ENCODE data around the gene PCDHGA1.
A peak's percentile ranks its signal among the peaks of the same experiment; 100 is the strongest.

Gene PCDHGA1

DNA sequence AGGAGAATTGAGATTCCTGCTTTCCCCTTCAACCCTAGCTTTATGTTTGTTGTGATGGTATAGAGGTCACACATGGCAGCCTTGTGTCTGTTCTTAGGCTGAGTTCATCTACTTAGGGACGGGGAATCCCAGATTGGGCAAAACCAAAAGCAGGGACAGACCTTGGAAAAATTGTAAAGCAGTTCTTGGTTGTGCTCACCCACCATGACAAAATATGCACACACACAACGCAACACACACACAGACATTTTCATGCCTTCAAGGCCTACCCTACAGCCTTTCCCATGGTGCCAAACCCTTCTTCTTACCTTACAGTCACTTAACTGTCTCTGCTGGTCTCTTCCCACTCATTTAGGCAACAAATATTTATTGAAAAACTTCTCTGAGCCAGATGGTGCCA, 173.4 kb downstream of the PCDHGA1 start:
- H3K9me3 ChIP-seq (ENCODE audit: control insufficient read depth, insufficient read depth, low read length): no peaks in the 10 kb centered on the region
- TF ChIP-seq EZH2phosphoT487 (IDR thresholded peaks at IDR 0.05; ENCODE audit: borderline replicate concordance, low read length): no peak
- peaks cover 33% of the 10 kb centered on the region for H3K79me2 ChIP-seq (ENCODE audit: control insufficient read depth, low read length)
- H3F3A ChIP-seq (ENCODE audit: control insufficient read depth, insufficient read depth): peaks cover 36% of the 10 kb centered on the region
- H3K27me3 ChIP-seq (ENCODE audit: control insufficient read depth, low read length): no peaks in the 10 kb centered on the region
- H3K4me1 ChIP-seq (ENCODE audit: control insufficient read depth, low read length): peaks cover 58% of the 10 kb centered on the region
- peak overlapping the region; percentile 100 for H3K27ac ChIP-seq (ENCODE audit: low read depth, low read length)
- peak overlapping the region; percentile 97 for H3K4me2 ChIP-seq (ENCODE audit: low read length)
- no peaks in the 10 kb centered on the region for H3K9me2 ChIP-seq (replicated peaks; ENCODE audit: control insufficient read depth, low read length)
- peak overlapping the region; percentile 43 for H3K4me3 ChIP-seq (ENCODE audit: low read length)
- H4K20me1 ChIP-seq (ENCODE audit: control insufficient read depth, insufficient read depth, low read depth, low read length): no peaks in the 10 kb centered on the region
- peaks cover 67% of the 10 kb centered on the region for H3K36me3 ChIP-seq (ENCODE audit: control insufficient read depth, low read length)

DNA sequence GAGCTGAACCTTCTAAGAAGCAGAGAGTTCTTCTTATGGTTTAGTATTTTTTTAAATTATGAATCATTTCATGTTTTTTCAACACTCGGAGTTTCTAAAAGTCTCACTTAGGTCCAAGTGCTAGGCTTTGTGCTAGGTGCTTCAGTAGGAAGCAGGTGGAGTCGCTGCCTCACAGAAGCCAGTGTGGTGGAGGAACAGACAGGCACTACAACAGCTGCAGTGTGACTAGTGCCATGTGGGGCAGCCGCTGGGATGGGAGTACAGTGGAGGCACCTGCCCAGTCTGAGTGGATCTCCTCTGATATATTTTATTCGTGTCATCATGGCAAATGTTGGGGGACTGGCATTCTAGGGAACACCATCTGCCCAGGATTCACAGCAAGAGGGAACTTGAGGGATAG, 173.9 kb downstream of the PCDHGA1 start:
- Histone ChIP-seq H3K27ac (ENCODE audit: low read depth, low read length) (peak overlapping the region; percentile 100), H3K79me2 (ENCODE audit: control insufficient read depth, low read length) (peaks cover 34% of the 10 kb centered on the region), H3K36me3 (ENCODE audit: control insufficient read depth, low read length) (peaks cover 66% of the 10 kb centered on the region), H3K9me3 (ENCODE audit: control insufficient read depth, insufficient read depth, low read length) (no peaks in the 10 kb centered on the region), H3K4me3 (ENCODE audit: low read length) (peak overlapping the region; percentile 43), H3K9me2 (replicated peaks; ENCODE audit: control insufficient read depth, low read length) (no peaks in the 10 kb centered on the region), H3F3A (ENCODE audit: control insufficient read depth, insufficient read depth) (peaks cover 39% of the 10 kb centered on the region), H3K4me1 (ENCODE audit: control insufficient read depth, low read length) (peaks cover 63% of the 10 kb centered on the region), H4K20me1 (ENCODE audit: control insufficient read depth, insufficient read depth, low read depth, low read length) (no peaks in the 10 kb centered on the region), H3K4me2 (ENCODE audit: low read length) (peak overlapping the region; percentile 97), H3K27me3 (ENCODE audit: control insufficient read depth, low read length) (no peaks in the 10 kb centered on the region)
- no peak for TF ChIP-seq EZH2phosphoT487 (IDR thresholded peaks at IDR 0.05; ENCODE audit: borderline replicate concordance, low read length)
- TF ChIP-seq, protein P1, sequence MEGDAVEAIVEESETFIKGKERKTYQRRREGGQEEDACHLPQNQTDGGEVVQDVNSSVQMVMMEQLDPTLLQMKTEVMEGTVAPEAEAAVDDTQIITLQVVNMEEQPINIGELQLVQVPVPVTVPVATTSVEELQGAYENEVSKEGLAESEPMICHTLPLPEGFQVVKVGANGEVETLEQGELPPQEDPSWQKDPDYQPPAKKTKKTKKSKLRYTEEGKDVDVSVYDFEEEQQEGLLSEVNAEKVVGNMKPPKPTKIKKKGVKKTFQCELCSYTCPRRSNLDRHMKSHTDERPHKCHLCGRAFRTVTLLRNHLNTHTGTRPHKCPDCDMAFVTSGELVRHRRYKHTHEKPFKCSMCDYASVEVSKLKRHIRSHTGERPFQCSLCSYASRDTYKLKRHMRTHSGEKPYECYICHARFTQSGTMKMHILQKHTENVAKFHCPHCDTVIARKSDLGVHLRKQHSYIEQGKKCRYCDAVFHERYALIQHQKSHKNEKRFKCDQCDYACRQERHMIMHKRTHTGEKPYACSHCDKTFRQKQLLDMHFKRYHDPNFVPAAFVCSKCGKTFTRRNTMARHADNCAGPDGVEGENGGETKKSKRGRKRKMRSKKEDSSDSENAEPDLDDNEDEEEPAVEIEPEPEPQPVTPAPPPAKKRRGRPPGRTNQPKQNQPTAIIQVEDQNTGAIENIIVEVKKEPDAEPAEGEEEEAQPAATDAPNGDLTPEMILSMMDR (IDR thresholded peaks at IDR 0.05; ENCODE audit: low read depth, low read length, poor library complexity, severe bottlenecking): no peak

- no peak for TF ChIP-seq EZH2phosphoT487 (IDR thresholded peaks at IDR 0.05; ENCODE audit: borderline replicate concordance, low read length)
- TF ChIP-seq, protein P1 (IDR thresholded peaks at IDR 0.05; ENCODE audit: low read depth, low read length, poor library complexity, severe bottlenecking): no peak
- Histone ChIP-seq H3F3A (ENCODE audit: control insufficient read depth, insufficient read depth) (peaks cover 48% of the 10 kb centered on the region), H3K4me2 (ENCODE audit: low read length) (peak overlapping the region; percentile 97), H3K27ac (ENCODE audit: low read depth, low read length) (peak overlapping the region; percentile 100), H3K9me2 (replicated peaks; ENCODE audit: control insufficient read depth, low read length) (no peaks in the 10 kb centered on the region), H3K79me2 (ENCODE audit: control insufficient read depth, low read length) (peaks cover 50% of the 10 kb centered on the region), H3K36me3 (ENCODE audit: control insufficient read depth, low read length) (peaks cover 79% of the 10 kb centered on the region), H3K9me3 (ENCODE audit: control insufficient read depth, insufficient read depth, low read length) (no peaks in the 10 kb centered on the region), H3K4me3 (ENCODE audit: low read length) (peak overlapping the region; percentile 79), H3K27me3 (ENCODE audit: control insufficient read depth, low read length) (no peaks in the 10 kb centered on the region), H3K4me1 (ENCODE audit: control insufficient read depth, low read length) (peaks cover 87% of the 10 kb centered on the region), H4K20me1 (ENCODE audit: control insufficient read depth, insufficient read depth, low read depth, low read length) (no peaks in the 10 kb centered on the region)
Observed at GRCh38 chr5:141506381-141507155, 176.3 kb downstream of the PCDHGA1 start.

DNA sequence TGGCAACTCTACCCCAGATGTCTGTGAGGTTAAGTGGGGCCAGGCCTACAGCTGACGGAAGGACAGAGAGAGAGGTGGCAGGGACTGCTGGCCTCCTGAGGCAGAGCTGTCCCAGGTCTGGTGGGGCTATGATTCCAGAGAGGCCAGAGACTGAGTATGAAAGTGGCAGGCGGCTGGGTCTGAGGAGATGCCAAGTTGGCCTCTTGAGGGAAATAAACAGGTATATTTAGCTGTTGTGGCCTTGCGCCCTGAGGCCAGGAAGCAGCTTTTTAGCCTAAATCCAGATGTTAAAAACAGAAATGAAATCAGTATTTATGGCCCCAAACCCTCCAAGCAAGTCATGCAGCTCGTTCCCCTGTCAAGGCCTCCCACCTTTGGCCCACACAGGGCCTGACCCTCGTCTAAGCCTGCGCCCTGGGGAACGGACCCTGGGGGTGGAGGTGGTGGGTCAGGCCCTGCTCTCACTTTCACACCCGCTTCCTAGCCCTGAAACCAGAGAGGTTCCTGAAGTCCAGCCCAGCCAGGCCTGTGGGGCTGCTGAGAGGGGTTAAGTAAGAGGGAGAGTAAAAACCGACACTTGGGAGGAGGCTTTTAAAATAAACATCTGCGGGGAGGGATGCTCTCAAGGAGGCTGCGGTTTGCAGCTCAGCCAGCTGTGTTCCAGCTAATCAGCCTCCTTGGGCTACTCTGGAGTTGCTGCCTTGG, 177.2 kb downstream of the PCDHGA1 start:
- Histone ChIP-seq H3K79me2 (ENCODE audit: control insufficient read depth, low read length) (peaks cover 50% of the 10 kb centered on the region), H3K4me1 (ENCODE audit: control insufficient read depth, low read length) (peaks cover 96% of the 10 kb centered on the region), H3K4me2 (ENCODE audit: low read length) (peak overlapping the region; percentile 97), H4K20me1 (ENCODE audit: control insufficient read depth, insufficient read depth, low read depth, low read length) (no peaks in the 10 kb centered on the region), H3K9me2 (replicated peaks; ENCODE audit: control insufficient read depth, low read length) (no peaks in the 10 kb centered on the region), H3K36me3 (ENCODE audit: control insufficient read depth, low read length) (peaks cover 82% of the 10 kb centered on the region), H3K4me3 (ENCODE audit: low read length) (peak overlapping the region; percentile 79), H3K27me3 (ENCODE audit: control insufficient read depth, low read length) (no peaks in the 10 kb centered on the region), H3K27ac (ENCODE audit: low read depth, low read length) (peak overlapping the region; percentile 100), H3K9me3 (ENCODE audit: control insufficient read depth, insufficient read depth, low read length) (no peaks in the 10 kb centered on the region), H3F3A (ENCODE audit: control insufficient read depth, insufficient read depth) (peaks cover 47% of the 10 kb centered on the region)
- no peak for TF ChIP-seq EZH2phosphoT487 (IDR thresholded peaks at IDR 0.05; ENCODE audit: borderline replicate concordance, low read length)
- TF ChIP-seq, protein P1 (IDR thresholded peaks at IDR 0.05; ENCODE audit: low read depth, low read length, poor library complexity, severe bottlenecking): no peak

All from DOHH2 (cell line).